Ovary (tissue), 3 donors: ENCODE data around the gene DIAPH3.

Experiments used
- EP300 ChIP-seq: sonication (generic); formaldehyde crosslinking; IDR thresholded peaks from one replicate; pipeline ENCODE4 v1.6.1; 2017; ENCODE audit warnings: antibody characterized with exemption
- POLR2A ChIP-seq: fragments of 450-650 bp; IDR thresholded peaks from one replicate; pipeline ENCODE4 v1.6.1; 2017; ENCODE audit warnings: antibody characterized with exemption, mild to moderate bottlenecking, moderate library complexity
- TF ChIP-seq, protein P1 (sequence below), 3 donors: fragments of 450-650 bp in 2 of 3; fragments of 200-600 bp in 1 of 3; IDR thresholded peaks; one replicate each; pipeline versions ENCODE4 v1.5.1 to v1.8.0; 2016 to 2022; ENCODE audit warnings: antibody characterized with exemption in 3 of 3, mild to moderate bottlenecking in 1 of 3
- donor health status: DM: no; HTN: no; CAD: no.

DNA sequence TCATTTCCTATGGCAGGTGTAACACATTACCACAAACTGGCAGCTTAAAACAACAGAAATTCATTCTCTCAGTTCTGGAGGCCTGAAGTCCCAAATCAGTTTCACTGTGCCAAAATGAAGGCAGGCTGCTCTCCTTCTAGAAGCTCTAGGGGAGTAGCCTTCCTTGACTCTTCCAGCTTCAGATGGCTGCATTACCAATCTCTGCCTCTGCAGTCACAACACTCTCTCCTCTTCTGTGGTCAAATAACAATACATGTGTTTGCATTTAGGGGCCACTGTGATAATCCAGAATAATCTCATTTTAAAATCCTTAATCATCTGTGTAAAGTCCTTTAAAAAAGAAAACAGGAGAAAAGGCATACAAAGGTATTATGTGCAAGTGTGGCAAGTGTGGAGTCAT is 7.8 kb downstream of the DIAPH3 start:
- TF ChIP-seq, protein P1, sequence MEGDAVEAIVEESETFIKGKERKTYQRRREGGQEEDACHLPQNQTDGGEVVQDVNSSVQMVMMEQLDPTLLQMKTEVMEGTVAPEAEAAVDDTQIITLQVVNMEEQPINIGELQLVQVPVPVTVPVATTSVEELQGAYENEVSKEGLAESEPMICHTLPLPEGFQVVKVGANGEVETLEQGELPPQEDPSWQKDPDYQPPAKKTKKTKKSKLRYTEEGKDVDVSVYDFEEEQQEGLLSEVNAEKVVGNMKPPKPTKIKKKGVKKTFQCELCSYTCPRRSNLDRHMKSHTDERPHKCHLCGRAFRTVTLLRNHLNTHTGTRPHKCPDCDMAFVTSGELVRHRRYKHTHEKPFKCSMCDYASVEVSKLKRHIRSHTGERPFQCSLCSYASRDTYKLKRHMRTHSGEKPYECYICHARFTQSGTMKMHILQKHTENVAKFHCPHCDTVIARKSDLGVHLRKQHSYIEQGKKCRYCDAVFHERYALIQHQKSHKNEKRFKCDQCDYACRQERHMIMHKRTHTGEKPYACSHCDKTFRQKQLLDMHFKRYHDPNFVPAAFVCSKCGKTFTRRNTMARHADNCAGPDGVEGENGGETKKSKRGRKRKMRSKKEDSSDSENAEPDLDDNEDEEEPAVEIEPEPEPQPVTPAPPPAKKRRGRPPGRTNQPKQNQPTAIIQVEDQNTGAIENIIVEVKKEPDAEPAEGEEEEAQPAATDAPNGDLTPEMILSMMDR (IDR thresholded peaks at IDR 0.05), result no peak
- TF ChIP-seq POLR2A (no peak), EP300 (no peak)
